Measurements from ENCODE around the gene PCDHGA3.
"Not testable (repeated sequence)": the region's sequence is repeated elsewhere in the genome, so short reads cannot be mapped to it uniquely, and the experiment has no call there.

The PCDHGA3 gene

GRCh38 chr5:141343242-141343952 lies at the start of gene PCDHGA3:
Gene PCDHGA3, plus strand, starts transcription at chr5:141343829. Its CDS starts 205 bp downstream, at chr5:141344034.
- DNase-seq: peak; percentile 31

GRCh38 chr5:141298376-141298775 lies 45.3 kb upstream of the PCDHGA3 start:
- peak; percentile 9 for DNase-seq

DNA sequence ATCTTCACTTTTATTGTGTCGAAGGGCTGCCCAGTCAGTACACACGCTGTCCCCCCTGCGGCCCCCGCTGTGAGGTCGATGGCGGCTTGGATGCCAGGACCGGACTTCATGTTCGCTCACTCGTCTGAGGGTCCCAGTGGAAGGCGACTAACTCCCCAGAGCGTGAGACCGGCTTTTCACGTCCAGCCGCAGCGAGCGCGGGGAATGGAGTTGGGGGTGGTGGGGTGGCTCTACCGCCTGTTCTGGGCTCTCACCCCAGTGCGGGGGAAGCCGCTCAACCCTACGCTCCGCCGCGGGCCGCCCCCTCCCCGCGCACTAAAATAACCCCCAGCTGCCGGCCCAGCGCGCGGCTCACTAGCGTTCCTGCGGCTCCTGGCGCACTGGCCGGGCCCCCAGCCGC lies 39.9 kb upstream of the PCDHGA3 start, which contains the start of gene SLC25A2:
Gene SLC25A2, minus strand, starts transcription at position 294 of the 400 bp plus-strand sequence. Its CDS starts 184 bp downstream, at position 110.
- no peak for DNase-seq

DNA sequence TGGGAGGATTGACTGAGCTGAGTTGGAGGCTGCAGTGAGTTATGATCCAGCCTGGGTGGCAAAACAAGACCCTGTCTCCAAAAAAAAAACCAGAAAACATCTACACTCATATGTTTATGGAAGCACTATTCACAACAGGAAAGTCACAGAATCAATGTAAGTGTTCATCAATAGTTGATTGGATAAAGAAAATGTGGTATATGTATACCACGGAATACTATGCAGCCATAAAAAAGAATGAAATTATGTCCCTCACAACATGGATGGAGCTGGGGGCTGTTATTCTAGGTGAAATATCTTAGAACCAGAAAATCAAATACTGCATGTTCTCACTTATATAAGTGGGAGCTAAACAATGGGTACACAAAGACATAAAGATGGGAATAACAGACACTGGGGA lies 37.0 kb upstream of the PCDHGA3 start:
- DNase-seq: no peak

DNA sequence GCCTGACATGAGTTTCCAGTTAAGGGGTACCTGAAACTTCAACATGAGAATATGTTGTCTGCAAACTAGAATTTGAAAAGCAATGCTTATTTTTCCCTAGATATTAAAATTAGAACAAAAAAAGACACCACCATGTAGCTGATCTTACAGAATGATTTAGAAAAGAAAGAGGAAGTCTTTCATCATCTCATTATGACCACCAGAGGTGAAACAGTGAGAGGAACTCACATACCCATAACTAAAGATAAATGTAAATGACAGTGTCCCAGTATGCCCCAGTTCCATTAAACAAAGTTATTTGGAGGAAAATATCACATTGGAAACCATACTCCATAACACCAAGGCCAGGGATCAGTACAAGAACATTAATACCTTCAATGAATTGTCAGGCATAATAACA lies 29.9 kb upstream of the PCDHGA3 start:
- DNase-seq: no peak

DNA sequence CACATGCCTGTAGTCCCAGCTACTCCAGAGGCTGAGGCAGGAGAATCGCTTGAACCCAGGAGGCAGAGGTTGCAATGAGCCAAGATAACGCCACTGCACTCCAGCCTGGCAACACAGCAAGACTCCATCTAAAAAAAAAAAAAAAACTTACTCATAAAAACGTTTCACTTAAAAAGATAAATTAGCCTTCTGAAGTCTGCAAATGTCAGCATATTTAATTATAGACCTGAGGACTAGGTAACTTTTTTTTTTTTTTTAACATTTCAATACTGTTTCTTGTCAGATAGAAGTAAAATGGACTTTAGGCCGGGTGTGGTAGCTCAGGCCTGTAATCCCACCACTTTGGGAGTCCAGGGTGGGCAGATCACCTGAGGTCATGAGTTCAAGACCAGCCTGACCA lies 26.7 kb upstream of the PCDHGA3 start:
- DNase-seq: not testable (repeated sequence)

GRCh38 chr5:141319202-141319601 lies 24.4 kb upstream of the PCDHGA3 start:
- no peak for DNase-seq

GRCh38 chr5:141319699-141320098 lies 23.9 kb upstream of the PCDHGA3 start:
- no peak for DNase-seq

- DNase-seq: peak; percentile 96
Observed at GRCh38 chr5:141320225-141321169, 23.1 kb upstream of the PCDHGA3 start, which contains the start of gene TAF7. Gene TAF7, minus strand, starts transcription at chr5:141320784. Its CDS starts 740 bp downstream, at chr5:141320044.

GRCh38 chr5:141322261-141322660 lies 21.4 kb upstream of the PCDHGA3 start:
- DNase-seq: no peak

GRCh38 chr5:141326088-141326854 lies 17.4 kb upstream of the PCDHGA3 start:
- DNase-seq: peak; percentile 21

DNA sequence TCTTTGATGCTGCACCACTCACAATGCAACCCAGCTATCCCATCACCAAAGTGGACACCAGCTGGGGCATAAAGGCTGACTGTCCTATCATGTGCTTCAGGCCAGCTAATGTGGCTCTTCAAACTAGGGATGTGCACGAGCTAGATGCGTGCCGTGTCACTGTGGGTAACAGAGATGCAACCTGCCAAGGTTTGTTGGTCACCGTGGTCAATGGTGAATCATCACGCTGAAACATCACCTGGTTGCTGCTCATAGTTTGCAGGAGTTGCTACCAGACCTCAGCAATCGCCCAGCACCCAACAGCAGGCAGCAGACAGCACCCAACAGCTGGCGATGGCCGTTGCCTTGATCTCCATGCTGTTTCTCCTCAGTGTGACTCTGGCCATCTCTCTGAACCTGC lies 15.4 kb upstream of the PCDHGA3 start:
- no peak for DNase-seq

GRCh38 chr5:141330299-141331080 lies 13.1 kb upstream of the PCDHGA3 start, which contains the start of gene PCDHGA1:
Gene PCDHGA1, plus strand, starts transcription at chr5:141330514.
- DNase-seq: no peak

GRCh38 chr5:141332571-141332970 lies 11.1 kb upstream of the PCDHGA3 start:
- not testable (repeated sequence) for DNase-seq

GRCh38 chr5:141338538-141339306 lies 4.9 kb upstream of the PCDHGA3 start, which contains the start of gene PCDHGA2:
Gene PCDHGA2, plus strand, starts transcription at chr5:141338760.
- peak; percentile 19 for DNase-seq

DNA sequence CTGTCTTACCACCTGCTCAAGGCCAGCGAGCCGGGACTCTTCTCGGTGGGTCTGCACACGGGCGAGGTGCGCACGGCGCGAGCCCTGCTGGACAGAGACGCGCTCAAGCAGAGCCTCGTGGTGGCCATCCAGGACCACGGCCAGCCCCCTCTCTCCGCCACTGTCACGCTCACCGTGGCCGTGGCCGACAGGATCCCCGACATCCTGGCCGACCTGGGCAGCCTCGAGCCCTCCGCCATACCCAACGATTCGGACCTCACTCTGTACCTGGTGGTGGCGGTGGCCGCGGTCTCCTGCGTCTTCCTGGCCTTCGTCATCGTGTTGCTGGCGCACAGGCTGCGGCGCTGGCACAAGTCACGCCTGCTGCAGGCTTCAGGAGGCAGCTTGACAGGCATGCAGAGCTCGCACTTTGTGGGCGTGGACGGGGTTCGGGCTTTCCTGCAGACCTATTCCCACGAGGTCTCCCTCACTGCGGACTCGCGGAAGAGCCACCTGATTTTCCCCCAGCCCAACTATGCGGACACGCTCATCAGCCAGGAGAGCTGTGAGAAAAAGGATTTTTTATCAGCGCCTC lies 2.8 kb upstream of the PCDHGA3 start:
- DNase-seq: not testable (repeated sequence)

DNA sequence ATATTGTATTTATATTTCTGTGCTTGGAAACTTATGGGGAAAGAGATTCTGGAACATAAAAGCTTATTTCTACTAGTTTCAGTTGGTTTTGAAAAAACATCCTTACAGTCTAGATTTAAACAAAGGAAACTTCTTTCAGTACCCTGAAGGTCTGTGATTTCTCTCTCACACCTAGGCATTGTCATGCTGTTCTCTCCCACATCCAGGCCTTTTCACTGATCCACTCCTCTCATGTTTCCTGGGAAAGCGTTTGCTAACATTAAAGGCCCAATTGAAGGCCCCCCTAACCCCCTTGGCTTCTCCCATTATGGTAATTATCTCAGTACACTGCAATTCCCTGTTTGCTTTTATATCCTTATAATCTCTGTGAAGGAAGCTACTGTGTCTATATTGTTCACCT lies 856 bp upstream of the PCDHGA3 start:
- DNase-seq: no peak

GRCh38 chr5:141343953-141344463 lies 379 bp downstream of the PCDHGA3 start:
- DNase-seq: no peak

DNA sequence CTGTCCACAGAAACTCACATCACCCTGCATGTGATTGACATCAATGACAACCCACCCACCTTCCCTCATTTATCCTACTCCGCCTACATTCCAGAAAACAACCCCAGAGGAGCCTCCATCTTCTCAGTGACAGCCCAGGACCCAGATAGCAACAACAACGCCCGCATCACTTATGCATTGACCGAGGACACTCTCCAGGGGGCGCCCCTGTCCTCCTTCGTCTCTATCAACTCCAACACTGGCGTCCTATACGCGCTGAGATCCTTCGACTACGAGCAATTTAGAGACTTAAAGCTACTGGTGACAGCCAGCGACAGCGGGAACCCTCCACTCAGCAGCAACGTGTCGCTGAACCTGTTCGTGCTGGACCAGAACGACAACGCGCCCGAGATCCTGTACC lies 1.7 kb downstream of the PCDHGA3 start:
- no peak for DNase-seq

GRCh38 chr5:141346017-141346416 lies 2.4 kb downstream of the PCDHGA3 start:
- DNase-seq: not testable (repeated sequence)

All from hematopoietic multipotent progenitor cell treated with erythropoietin and hydrocortisone succinate and interleukin-3 and kit ligand, for 8 days (in vitro differentiated cells).